Measurements from ENCODE around the gene APOC3.

GRCh38 chr11:116849486-116849885, 19.8 kb downstream of the APOC3 start:
- TF ChIP-seq CTCF (optimal IDR thresholded peaks at IDR 0.05 in 1 of 3, IDR thresholded peaks at IDR 0.05 in 1 of 3, conservative IDR thresholded peaks at IDR 0.05 in 1 of 3; ENCODE audit: extremely low read depth in 1 of 3, insufficient read depth in 2 of 3, low read length in 3 of 3) (no peak), EZH2 (IDR thresholded peaks at IDR 0.05; ENCODE audit: low read length) (no peak)

Data from keratinocyte (primary cell).